HepG2 (cell line): ENCODE results near the gene ACOXL. TPM values are rescaled to one million over a fixed set of nuclear protein-coding genes. Genes with fewer than 3 reads are reported as not detected.
A peak's percentile ranks its signal among the peaks of the same experiment; 100 is the strongest.

ENCODE experiments used
- ATAC-seq: fragments of 200-7000 bp; cut with Tn5 transposase; 3 replicates; pipeline ENCODE4 v1.9.1; 2020; ENCODE audit warnings: mild to moderate bottlenecking, moderate library complexity
- BruUV-seq: library from RNA; stranded (reverse); fragments of 400-500 nt; replicated peaks from 2 replicates; lab custom pipeline; 2021; lab: Mats Ljungman, UMichigan
- CTCF ChIA-PET: fragments of 300-600 bp; formaldehyde crosslinking; extraction: SDS; loops from one replicate; lab custom pipeline; 2021; ENCODE audit warnings: low total read pairs, inconsistent platforms, low intra/inter-chr PET ratio; lab: Yijun Ruan, JAX
- POLR2A ChIA-PET: fragments of 350-600 bp; sonication (Branson Sonifier 250); formaldehyde crosslinking; loops from one replicate; lab custom pipeline; 2020; ENCODE audit warnings: antibody characterized with exemption, inconsistent platforms; lab: Yijun Ruan, JAX
- DNase-seq: peaks from one replicate; pipeline ENCODE4 v3.0.0-alpha.2; 2015; ENCODE audit warnings: low spot score
- FAIRE-seq: peaks from 3 replicates; lab custom pipeline; 2011; peaks lifted over from hg19 to GRCh38; lab: Jason Lieb, UNC
- H2AFZ ChIP-seq: one replicate; pipeline ENCODE4 v1.6.1; 2011; ENCODE audit warnings: low read length, inconsistent platforms
- H3K27ac ChIP-seq: fragments of 300-600 bp; 3 replicates; pipeline ENCODE4 v1.8.0; 2011; ENCODE audit warnings: mixed run types, mild to moderate bottlenecking, mixed read lengths, low read length, inconsistent platforms; ENCODE audit not compliant: insufficient read depth; ENCODE audit errors: extremely low read length
- H3K27me3 ChIP-seq, 2 experiments: fragments of 200-600 bp in 1 of 2; 2 replicates in 1 of 2; 3 replicates in 1 of 2; pipeline versions ENCODE4 v1.6.0 to v1.8.0; 2011; ENCODE audit warnings: low read length in 2 of 2, mild to moderate bottlenecking in 2 of 2, moderate library complexity in 2 of 2, inconsistent platforms in 1 of 2; ENCODE audit not compliant: insufficient read depth in 2 of 2, control insufficient read depth in 1 of 2
- H3K36me3 ChIP-seq, 2 experiments: fragments of 200-600 bp in 1 of 2; replicated peaks in 1 of 2; 2 replicates in 1 of 2; 3 replicates in 1 of 2; pipeline versions ENCODE4 v1.5.1 to v1.8.0; 2011; ENCODE audit warnings: low read length in 2 of 2, inconsistent platforms in 1 of 2; ENCODE audit not compliant: insufficient read depth in 2 of 2, control insufficient read depth in 1 of 2
- H3K4me1 ChIP-seq: 2 replicates; pipeline ENCODE4 v1.5.1; 2012; ENCODE audit warnings: low read length, inconsistent platforms; ENCODE audit not compliant: insufficient read depth
- H3K4me2 ChIP-seq: 2 replicates; pipeline ENCODE4 v1.6.0; 2011; ENCODE audit warnings: low read depth, low read length, inconsistent platforms
- H3K4me3 ChIP-seq, 3 experiments: fragments of 200-600 bp in 1 of 3; sonication (generic), shearing (Covaris generic) in 1 of 3; replicated peaks in 1 of 3; 2 replicates each; pipeline ENCODE4 v1.5.1; 2011 to 2016; ENCODE audit warnings: low read length in 3 of 3, inconsistent platforms in 2 of 3, low read depth in 2 of 3, mild to moderate bottlenecking in 2 of 3, control low read depth in 1 of 3, mixed read lengths in 1 of 3; ENCODE audit not compliant: insufficient read depth in 1 of 3
- H3K79me2 ChIP-seq: one replicate; pipeline ENCODE4 v1.6.1; 2011; ENCODE audit warnings: low read length, inconsistent platforms; ENCODE audit not compliant: insufficient read depth
- H3K9ac ChIP-seq: 2 replicates; pipeline ENCODE4 v1.6.0; 2011; ENCODE audit warnings: mild to moderate bottlenecking, low read depth, low read length, inconsistent platforms; ENCODE audit not compliant: insufficient read depth
- H3K9me3 ChIP-seq: 2 replicates; pipeline ENCODE4 v1.5.1; 2012; ENCODE audit warnings: mild to moderate bottlenecking, low read length
- H4K20me1 ChIP-seq: 2 replicates; pipeline ENCODE4 v1.6.0; 2011; ENCODE audit warnings: inconsistent platforms, mild to moderate bottlenecking, low read length, moderate library complexity; ENCODE audit not compliant: insufficient read depth
- CEBPB ChIP-seq: IDR thresholded peaks from 2 replicates; pipeline ENCODE4 v1.6.1; 2011; ENCODE audit warnings: low read depth, low read length, improper control_type of control experiment, borderline replicate concordance
- KDM5B ChIP-seq: sonication (generic); formaldehyde crosslinking; IDR thresholded peaks from 2 replicates; pipeline ENCODE4 v1.4.0; 2020; ENCODE audit warnings: missing genetic modification reagents, mild to moderate bottlenecking, borderline replicate concordance
- MAFF ChIP-seq: IDR thresholded peaks from 2 replicates; pipeline ENCODE4 v1.6.1; 2011; ENCODE audit warnings: low read depth, low read length, improper control_type of control experiment
- MAFK ChIP-seq, 2 experiments: IDR thresholded peaks in 1 of 2; conservative IDR thresholded peaks in 1 of 2; 2 replicates each; pipeline ENCODE4 v1.6.1; 2011; ENCODE audit warnings: improper control_type of control experiment in 2 of 2, low read length in 2 of 2
- RNF219 ChIP-seq: sonication (generic); formaldehyde crosslinking; IDR thresholded peaks from 2 replicates; pipeline ENCODE4 v1.5.0; 2020; ENCODE audit warnings: mild to moderate bottlenecking, missing genetic modification reagents
- SP1 ChIP-seq, 2 experiments: fragments of 450-650 bp in 1 of 2; sonication (generic) in 1 of 2; formaldehyde crosslinking in 1 of 2; IDR thresholded peaks; 2 replicates each; pipeline versions ENCODE4 v1.4.0 to v1.6.1; 2016 to 2020; ENCODE audit warnings: missing genetic modification reagents in 1 of 2
- ZBTB7A ChIP-seq: sonication (generic); formaldehyde crosslinking; IDR thresholded peaks from 2 replicates; pipeline ENCODE4 v1.8.0; 2022; ENCODE audit warnings: mild to moderate bottlenecking, missing genetic modification reagents
- WGBS: methylation state at CpG from one replicate; pipeline ENCODE4 v1.1.6; 2017; ENCODE audit warnings: low lambda C conversion rate; 5-methylcytosine and 5-hydroxymethylcytosine counted together
- in situ Hi-C: cut with HindIII; loops from 2 replicates; pipeline ENCODE4 v1.10.0; 2017; ENCODE audit warnings: low pct_unique_long_range_greater_than_20kb; ENCODE audit not compliant: extremely low pct_ligation_motif_present
- intact Hi-C: fragments of 100-400 bp; cut with micrococcal nuclease; formaldehyde crosslinking; loops from one replicate; pipeline ENCODE4 v1.10.0; 2022; ENCODE audit not compliant: unreplicated experiment
- polyA plus RNA-seq, 8 experiments: library from polyadenylated mRNA; depleted of rRNA in 3 of 8; stranded (reverse) in 7 of 8; unstranded in 1 of 8; fragments of >200 nt; fragmentation: Illumina TruSeq in 4 of 8; extraction: Trizol in 4 of 8; gene quantifications; 2 replicates each; pipeline versions ENCODE4 v1.2.1 to v1.2.3, GENCODE V29; 2011 to 2016; ENCODE audit warnings: low read depth in 4 of 8, missing spikeins in 1 of 8, mixed read lengths in 1 of 8; ENCODE audit not compliant: insufficient read depth in 1 of 8
- total RNA-seq, 5 experiments: library from RNA; depleted of rRNA; stranded (reverse); fragments of >200 nt; fragmentation: Illumina TruSeq; extraction: Trizol; gene quantifications; 2 replicates each; pipeline ENCODE4 v1.2.3, GENCODE V29; 2016; ENCODE audit warnings: low read depth in 1 of 5

The ACOXL gene
- total and polyA plus RNA-seq, 2 of the 13 experiments (the other 11 are each of a cell fraction or from before 2014, with no cell fraction given) = not detected

GRCh38 chr2:111017909-111018308, 285.5 kb downstream of the ACOXL start:
- no peak overlapping the region for H3K9ac ChIP-seq
- no peak for ATAC-seq
- no peaks in the 10 kb centered on the region for H3K9me3 ChIP-seq
- intact Hi-C loops (no loop called here), in situ Hi-C loops (no loop called here)
- no peak overlapping the region for H3K4me2 ChIP-seq
- no peak for DNase-seq
- H3K4me1 ChIP-seq = peaks cover 6% of the 10 kb centered on the region
- H3K79me2 ChIP-seq = no peaks in the 10 kb centered on the region
- H4K20me1 ChIP-seq = no peaks in the 10 kb centered on the region
- no peak for FAIRE-seq
- BruUV-seq = no TSS peak
- POLR2A ChIA-PET = no interaction called here
- H2AFZ ChIP-seq = no peak overlapping the region
- 53% methylated on average over 7 of the region's 7 CpGs for WGBS
- TF ChIP-seq MAFF (peak; percentile 93), SP1 (IDR thresholded peaks at IDR 0.05) (no peak), SP1 (CRISPR knock-in tag; IDR thresholded peaks at IDR 0.05) (no peak), MAFK (conservative IDR thresholded peaks at IDR 0.05 in 1 of 2, IDR thresholded peaks at IDR 0.05 in 1 of 2; ENCODE audit: low read length in 2 of 2) (peak; percentile 85 to 94), CEBPB (no peak), RNF219 (CRISPR knock-in tag) (no peak), ZBTB7A (CRISPR knock-in tag) (no peak), KDM5B (CRISPR knock-in tag) (no peak)
- H3K36me3 ChIP-seq = no peaks in the 10 kb centered on the region
- no peak overlapping the region for H3K27ac ChIP-seq
- peaks cover 0 to 16% of the 10 kb centered on the region in 2 experiments; a peak in 3 of 5 replicates for H3K27me3 ChIP-seq
- no peak overlapping the region for H3K4me3 ChIP-seq
- CTCF ChIA-PET = no interaction called here
